Measurements from ENCODE around the gene SETD3.

GRCh38 chr14:99472937-99473336 is 7.7 kb downstream of the SETD3 start:
- TF ChIP-seq, protein P1, sequence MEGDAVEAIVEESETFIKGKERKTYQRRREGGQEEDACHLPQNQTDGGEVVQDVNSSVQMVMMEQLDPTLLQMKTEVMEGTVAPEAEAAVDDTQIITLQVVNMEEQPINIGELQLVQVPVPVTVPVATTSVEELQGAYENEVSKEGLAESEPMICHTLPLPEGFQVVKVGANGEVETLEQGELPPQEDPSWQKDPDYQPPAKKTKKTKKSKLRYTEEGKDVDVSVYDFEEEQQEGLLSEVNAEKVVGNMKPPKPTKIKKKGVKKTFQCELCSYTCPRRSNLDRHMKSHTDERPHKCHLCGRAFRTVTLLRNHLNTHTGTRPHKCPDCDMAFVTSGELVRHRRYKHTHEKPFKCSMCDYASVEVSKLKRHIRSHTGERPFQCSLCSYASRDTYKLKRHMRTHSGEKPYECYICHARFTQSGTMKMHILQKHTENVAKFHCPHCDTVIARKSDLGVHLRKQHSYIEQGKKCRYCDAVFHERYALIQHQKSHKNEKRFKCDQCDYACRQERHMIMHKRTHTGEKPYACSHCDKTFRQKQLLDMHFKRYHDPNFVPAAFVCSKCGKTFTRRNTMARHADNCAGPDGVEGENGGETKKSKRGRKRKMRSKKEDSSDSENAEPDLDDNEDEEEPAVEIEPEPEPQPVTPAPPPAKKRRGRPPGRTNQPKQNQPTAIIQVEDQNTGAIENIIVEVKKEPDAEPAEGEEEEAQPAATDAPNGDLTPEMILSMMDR (conservative IDR thresholded peaks at IDR 0.05; ENCODE audit: low read depth, low read length) = no peak
- TF ChIP-seq EZH2 (IDR thresholded peaks at IDR 0.05; ENCODE audit: low read length, unreplicated experiment) (no peak), EZH2phosphoT487 (IDR thresholded peaks at IDR 0.05; ENCODE audit: borderline replicate concordance, low read length) (no peak)
